ENCODE measurements around the gene HTRA3. TPM values are rescaled to one million over a fixed set of nuclear protein-coding genes. Genes with fewer than 3 reads are reported as not detected.

HTRA3 gene
- total and polyA plus RNA-seq, 10 donors = 0.26 to 5.5 (median 2.5) TPM

GRCh38 chr4:8225706-8226443 is 43.7 kb upstream of the HTRA3 start:
- intact Hi-C loops (cut with DNase I; ENCODE audit: low total_unique reads) = no loop called here
- Histone ChIP-seq H3K27me3 (replicated peaks in 1 of 7) (no peaks in the 10 kb centered on the region), H3K27ac (peak overlapping the region in 2 of 8 donors; percentile 20 to 85), H3K4me1 (peaks cover 18 to 91% (median 67%) of the 10 kb centered on the region in 6 donors), H3K9me3 (no peaks in the 10 kb centered on the region), H3K4me3 (no peak overlapping the region), H3K36me3 (peaks cover 0 to 79% (median 43%) of the 10 kb centered on the region in 6 donors)
- DNase-seq = peak; percentile 62
- TF ChIP-seq POLR2AphosphoS5 (IDR thresholded peaks at IDR 0.05) = no peak
- 80 to 87% (median 84%) methylated on average over 8 to 10 of the region's 10 CpGs for WGBS, 5 donors

- Histone ChIP-seq H3K27me3 (replicated peaks in 1 of 7) (no peaks in the 10 kb centered on the region), H3K27ac (peak overlapping the region in 5 of 8 donors; percentile 25 to 85 (median 72)), H3K4me3 (no peak overlapping the region), H3K9me3 (no peaks in the 10 kb centered on the region), H3K4me1 (peaks cover 18 to 87% (median 69%) of the 10 kb centered on the region in 6 donors), H3K36me3 (peaks cover 0 to 84% (median 46%) of the 10 kb centered on the region in 6 donors)
- TF ChIP-seq POLR2AphosphoS5 (IDR thresholded peaks at IDR 0.05) (peak; percentile 21 to 73 (median 44)), CTCF (IDR thresholded peaks at IDR 0.05 in 8 of 11, conservative IDR thresholded peaks at IDR 0.05 in 3 of 11) (no peak)
- intact Hi-C loops (cut with DNase I; ENCODE audit: low total_unique reads) = no loop called here
- 40 to 69% (median 55%) methylated on average over 14 to 31 of the region's 31 CpGs for WGBS, 5 donors
- DNase-seq = peak; percentile 84
Measured at GRCh38 chr4:8227201-8227770, 42.3 kb upstream of the HTRA3 start.

- no peaks in the 10 kb centered on the region for H3K9me3 ChIP-seq
- TF ChIP-seq POLR2AphosphoS5 (IDR thresholded peaks at IDR 0.05) (no peak), CTCF (IDR thresholded peaks at IDR 0.05 in 8 of 11, conservative IDR thresholded peaks at IDR 0.05 in 3 of 11) (no peak), POLR2A (IDR thresholded peaks at IDR 0.05) (no peak)
- peak; percentile 83 for DNase-seq
- peaks cover 18 to 81% (median 68%) of the 10 kb centered on the region in 6 donors for H3K4me1 ChIP-seq
- peaks cover 0 to 84% (median 49%) of the 10 kb centered on the region in 6 donors for H3K36me3 ChIP-seq
- peak overlapping the region in 1 of 8 donors; percentile 38 for H3K4me3 ChIP-seq
- 87 to 93% (median 91%) methylated on average over 22 to 27 of the region's 27 CpGs for WGBS, 5 donors
- intact Hi-C loops (cut with DNase I; ENCODE audit: low total_unique reads) = no loop called here
- H3K27me3 ChIP-seq (replicated peaks in 1 of 7) = no peaks in the 10 kb centered on the region
- H3K27ac ChIP-seq = peak overlapping the region in 6 of 8 donors; percentile 8 to 85 (median 66)
Measured at GRCh38 chr4:8227771-8228318, 41.7 kb upstream of the HTRA3 start.

GRCh38 chr4:8228319-8229250 is 41.0 kb upstream of the HTRA3 start:
- intact Hi-C loops (cut with DNase I; ENCODE audit: low total_unique reads) = no loop called here
- peak overlapping the region; percentile 5 to 85 (median 58) for H3K27ac ChIP-seq
- DNase-seq = peak; percentile 92
- H3K4me1 ChIP-seq = peaks cover 18 to 81% (median 68%) of the 10 kb centered on the region in 6 donors
- TF ChIP-seq POLR2AphosphoS5 (IDR thresholded peaks at IDR 0.05) (peak; percentile 81 to 82 (median 81)), POLR2A (IDR thresholded peaks at IDR 0.05) (no peak), CTCF (IDR thresholded peaks at IDR 0.05 in 8 of 11, conservative IDR thresholded peaks at IDR 0.05 in 3 of 11) (no peak)
- H3K36me3 ChIP-seq = peaks cover 0 to 84% (median 49%) of the 10 kb centered on the region in 6 donors
- peak overlapping the region in 1 of 8 donors; percentile 38 for H3K4me3 ChIP-seq
- no peaks in the 10 kb centered on the region for H3K27me3 ChIP-seq (replicated peaks in 1 of 7)
- whole genome bisulfite sequencing, 5 donors = 41 to 83% (median 45%) methylated on average over 13 to 39 of the region's 39 CpGs
- no peaks in the 10 kb centered on the region for H3K9me3 ChIP-seq
